ENCODE measurements around the gene EXD3.
"Not testable (repeated sequence)": the region's sequence is repeated elsewhere in the genome, so short reads cannot be mapped to it uniquely, and the experiment has no call there.

Gene EXD3

DNA sequence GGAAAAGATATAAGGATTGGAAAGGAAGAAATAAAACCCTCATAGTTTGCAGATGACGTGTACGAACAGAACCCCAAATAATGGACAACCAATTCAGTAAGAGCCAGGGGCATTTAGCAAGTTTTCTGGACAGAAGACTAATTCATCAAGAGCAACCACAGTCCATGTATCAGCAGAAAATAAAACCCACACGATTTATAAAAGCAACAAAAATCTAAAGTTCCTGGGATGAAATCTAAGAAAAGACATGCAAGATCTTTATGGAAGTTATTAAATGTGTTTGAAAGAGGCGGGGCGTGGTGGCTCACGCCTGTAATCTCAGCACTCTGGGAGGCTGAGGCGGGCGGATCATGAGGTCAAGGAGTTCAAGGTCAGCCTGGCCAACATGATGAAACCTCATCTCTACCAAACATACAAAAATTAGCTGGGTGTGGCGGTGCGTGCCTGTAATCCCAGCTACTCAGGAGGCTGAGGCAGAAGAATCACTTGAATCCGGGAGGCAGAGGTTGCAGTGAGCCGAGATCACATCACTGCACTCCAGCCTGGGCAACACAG is 83.0 kb downstream of the EXD3 start:
- not testable (repeated sequence) for DNase-seq (ENCODE audit: low read depth, low spot score)

DNA sequence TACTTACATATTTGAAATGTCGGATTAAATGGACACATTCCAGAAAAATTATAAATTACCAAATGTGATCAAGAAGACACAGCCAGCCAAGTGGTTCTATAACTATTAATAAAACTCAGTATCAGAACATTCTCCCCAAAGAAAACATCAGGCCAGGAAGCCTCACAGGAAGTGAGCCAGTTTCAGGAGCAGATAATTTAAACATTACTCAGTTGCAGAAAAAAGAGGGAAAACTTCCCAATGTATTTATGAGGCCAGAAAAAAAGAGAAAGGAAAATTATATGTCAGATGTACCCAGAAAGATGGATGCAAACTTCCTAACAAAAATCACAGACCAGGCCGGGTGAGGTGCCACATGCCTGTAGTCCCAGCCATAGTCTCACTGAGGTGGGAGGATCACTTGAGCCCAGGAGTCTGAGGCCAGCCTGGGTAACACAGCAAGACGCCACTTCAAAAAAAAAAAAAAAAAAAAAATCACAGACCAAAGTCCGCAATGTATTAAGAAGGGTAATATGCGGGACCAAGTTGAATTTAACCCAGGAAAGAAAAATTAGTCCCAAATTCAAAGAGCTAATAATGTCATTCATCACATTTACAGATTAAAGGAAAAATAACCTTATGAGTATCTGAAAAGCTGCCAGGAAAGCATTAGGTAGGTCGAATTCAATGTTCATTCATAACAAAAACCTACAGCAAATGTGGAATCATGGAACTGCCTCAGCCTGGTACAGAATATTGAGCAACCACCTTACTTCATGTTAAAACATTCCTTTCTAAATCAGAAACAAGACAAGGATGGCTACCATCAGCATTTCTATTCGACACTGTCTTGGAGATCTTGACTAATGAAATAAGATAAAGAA is 83.7 kb downstream of the EXD3 start:
- DNase-seq (ENCODE audit: low read depth, low spot score): no peak

- DNase-seq (ENCODE audit: low read depth, low spot score): no peak
Measured at GRCh38 chr9:137336735-137337134, 86.2 kb downstream of the EXD3 start.

GRCh38 chr9:137333016-137333671 is 89.8 kb downstream of the EXD3 start:
- DNase-seq (ENCODE audit: low read depth, low spot score): no peak

DNA sequence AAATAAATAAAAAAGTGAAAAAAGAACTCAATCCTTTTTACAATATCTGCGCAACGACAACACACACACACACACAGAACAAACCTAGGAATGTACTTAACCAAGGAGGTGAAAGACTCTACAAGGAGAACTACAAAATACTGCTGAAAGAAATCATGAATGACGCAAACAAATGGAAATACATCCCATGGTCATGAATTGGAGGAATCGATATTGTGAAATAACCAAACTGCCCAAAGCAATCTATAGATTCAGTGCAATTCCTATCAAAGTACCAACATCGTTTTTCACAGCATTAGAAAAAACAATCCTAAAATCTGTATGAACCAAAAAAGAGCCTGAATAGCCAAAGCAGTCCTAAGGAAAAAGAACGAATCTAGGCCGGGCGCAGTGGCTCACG is 91.0 kb downstream of the EXD3 start:
- DNase-seq (ENCODE audit: low read depth, low spot score): no peak

DNA sequence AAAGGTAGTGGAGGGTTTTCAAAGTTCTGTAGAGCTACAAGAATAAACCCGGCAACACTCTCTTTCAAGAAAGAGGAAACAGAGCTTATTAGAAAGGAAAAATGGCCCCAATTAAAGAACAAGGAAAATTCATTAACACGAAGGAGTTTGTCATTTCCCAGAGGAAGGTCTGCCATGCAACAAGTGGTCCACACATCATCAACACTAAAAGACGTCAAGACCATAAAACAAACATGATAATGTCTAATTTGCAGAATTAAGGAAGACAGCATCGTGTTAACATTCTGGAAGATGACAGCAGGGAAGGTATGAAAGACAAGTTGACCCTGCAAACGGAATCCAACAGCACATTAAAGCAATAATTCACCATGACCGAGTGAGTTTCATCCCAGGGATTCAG is 92.3 kb downstream of the EXD3 start:
- no peak for DNase-seq (ENCODE audit: low read depth, low spot score)

DNA sequence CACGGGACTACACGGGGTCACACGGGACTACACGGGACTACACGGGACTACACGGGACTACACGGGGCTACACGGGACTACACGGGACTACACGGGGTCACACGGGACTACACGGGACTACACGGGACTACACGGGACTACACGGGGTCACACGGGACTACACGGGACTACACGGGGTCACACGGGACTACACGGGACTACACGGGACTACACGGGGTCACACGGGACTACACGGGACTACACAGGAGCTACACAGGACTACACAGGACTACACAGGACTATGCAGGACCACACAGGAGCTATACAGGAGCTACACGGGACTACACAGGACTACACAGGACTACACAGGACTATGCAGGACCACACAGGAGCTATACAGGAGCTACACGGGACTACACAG is 93.4 kb downstream of the EXD3 start:
- not testable (repeated sequence) for DNase-seq (ENCODE audit: low read depth, low spot score)

DNA sequence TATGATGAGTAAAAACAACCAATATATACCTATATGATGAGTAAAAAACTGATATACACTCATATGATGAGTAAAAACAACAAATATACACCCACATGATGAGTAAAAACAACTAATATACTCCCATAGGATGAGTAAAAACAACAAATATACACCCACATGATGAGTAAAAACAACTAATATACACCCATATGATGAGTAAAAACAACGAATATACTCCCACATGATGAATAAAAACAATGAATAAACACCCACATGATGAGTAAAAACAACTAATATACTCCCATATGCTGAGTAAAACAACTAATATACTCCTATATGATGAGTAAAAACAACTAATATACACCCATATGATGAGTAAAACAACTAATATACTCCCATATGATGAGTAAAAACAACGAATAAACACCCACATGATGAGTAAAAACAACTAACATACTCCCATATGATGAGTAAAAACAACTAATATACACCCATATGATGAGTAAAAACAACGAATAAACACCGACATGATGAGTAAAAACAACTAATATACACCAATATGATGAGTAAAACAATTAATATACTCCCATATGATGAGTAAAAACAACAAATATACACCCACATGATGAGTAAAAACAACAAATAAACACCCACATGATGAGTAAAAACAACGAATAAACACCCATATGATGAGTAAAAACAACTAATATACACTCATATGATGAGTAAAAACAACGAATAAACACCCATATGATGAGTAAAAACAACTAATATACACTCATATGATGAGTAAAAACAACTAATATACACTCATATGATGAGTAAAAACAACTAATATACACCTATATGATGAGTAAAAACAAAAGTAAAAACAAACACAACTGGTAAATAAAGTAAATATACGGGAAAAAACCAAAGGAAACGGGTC is 95.1 kb downstream of the EXD3 start:
- not testable (repeated sequence) for DNase-seq (ENCODE audit: low read depth, low spot score)

GRCh38 chr9:137326445-137327065 is 96.4 kb downstream of the EXD3 start:
- no peak for DNase-seq (ENCODE audit: low read depth, low spot score)

DNA sequence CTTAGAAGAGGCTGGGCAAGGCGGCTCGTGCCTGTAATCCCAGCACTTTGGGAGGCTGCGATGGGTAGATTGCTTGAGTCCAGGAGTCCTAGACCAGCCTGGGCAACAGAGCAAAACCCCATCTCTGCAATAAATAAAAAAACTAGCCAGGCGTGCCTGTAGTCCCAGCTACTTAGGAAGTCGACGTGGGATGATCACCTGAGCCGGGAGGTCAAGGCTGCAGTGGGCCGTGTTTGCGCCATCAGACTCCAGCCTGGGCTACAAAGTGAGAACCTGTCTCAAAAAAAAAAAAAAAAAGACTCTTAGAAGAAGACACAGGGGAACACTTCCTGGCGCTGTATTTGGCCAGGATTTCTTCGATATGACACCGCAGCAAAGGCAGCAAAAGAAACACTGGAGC is 97.2 kb downstream of the EXD3 start:
- no peak for DNase-seq (ENCODE audit: low read depth, low spot score)

DNA sequence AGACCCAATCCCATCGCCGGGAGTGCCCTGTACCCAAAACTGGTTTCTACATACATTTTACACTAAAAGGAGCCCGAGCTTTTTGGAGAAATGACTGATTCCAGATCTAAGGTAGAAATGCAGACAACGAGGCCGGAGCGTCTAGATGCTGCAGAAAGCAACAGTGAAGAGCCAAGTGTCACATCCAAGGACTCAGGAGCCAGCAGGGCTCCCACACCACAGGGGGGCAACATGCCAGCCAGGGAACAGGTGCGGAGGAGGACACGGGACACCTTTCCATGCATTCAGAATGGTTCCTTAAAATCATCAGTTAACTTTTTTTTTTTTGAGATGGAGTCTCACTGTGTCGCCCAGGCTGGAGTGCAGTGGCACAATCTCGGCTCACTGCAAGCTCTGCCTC is 97.8 kb downstream of the EXD3 start:
- no peak for DNase-seq (ENCODE audit: low read depth, low spot score)

- DNase-seq (ENCODE audit: low read depth, low spot score): no peak
Measured at GRCh38 chr9:137323531-137324331, 99.2 kb downstream of the EXD3 start.

DNA sequence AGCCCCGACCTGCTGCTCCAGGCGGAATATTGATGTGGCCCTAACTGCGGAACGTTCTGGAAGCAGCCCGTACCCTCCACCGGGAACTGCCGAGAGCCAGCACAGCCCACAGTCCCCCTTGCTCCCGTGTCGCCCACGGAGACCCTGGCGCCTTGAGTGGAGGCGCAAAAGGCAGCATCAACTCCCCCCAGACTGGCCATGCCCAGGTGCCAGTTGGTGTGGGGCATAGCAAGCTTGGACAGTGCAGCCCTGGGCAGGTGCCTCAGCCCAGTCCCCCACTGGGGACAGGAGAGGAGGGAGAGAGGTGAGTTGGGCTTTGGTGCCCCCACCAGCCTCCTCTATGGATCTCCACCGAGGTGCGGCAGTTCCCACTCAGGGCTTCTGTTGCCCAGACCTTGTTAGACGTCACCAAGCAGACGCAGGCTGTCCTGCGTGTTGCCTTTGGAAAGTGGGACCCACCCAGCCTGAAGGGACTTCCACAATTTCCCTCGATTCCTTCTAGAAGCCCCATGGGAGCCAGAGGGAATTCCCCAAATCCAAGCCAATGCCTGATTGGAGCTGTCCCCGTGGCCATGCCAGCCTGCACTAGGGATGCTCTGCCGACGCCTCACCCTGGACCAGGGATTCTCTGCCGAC is 101.1 kb downstream of the EXD3 start:
- no peak for DNase-seq (ENCODE audit: low read depth, low spot score)

GRCh38 chr9:137320555-137321384 is 102.2 kb downstream of the EXD3 start:
- no peak for DNase-seq (ENCODE audit: low read depth, low spot score)

GRCh38 chr9:137319739-137320551 is 103.0 kb downstream of the EXD3 start:
- DNase-seq (ENCODE audit: low read depth, low spot score): no peak

DNA sequence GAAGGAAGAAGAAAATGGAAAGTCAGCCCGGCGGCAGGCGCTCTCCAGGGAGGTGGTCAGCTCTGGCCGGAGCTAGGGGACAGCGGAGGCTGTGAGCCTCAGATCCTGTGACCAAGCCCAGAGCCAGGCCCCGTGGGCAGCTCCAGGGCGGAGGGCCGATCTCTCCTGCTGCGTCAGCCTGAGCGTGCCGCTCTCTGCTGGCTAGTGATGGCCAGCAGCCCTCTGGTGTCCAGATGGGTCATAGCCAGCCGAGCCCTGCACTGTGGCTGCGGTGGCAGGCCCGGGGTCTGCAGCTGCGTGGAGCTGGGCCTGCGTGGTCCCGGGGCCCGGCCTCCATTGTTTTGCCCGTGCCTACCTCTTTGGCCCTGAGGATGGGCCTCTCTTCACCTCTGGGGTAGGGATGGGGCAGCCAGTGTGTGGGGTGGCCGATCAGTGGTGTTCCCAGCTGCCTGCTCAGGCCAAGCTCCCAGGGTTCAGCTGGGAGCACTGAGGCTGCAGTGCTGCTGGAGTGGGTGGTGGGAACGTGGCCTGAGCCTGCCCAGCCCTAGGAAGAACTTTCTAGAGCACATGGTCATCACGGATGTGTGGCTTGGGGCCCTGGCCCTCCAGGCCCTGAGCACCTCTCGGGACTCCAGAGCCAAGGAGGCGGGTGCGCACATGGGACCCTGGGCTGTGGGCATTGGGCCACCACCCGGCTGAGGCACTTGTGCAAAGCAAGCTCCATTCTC is 103.8 kb downstream of the EXD3 start:
- no peak for DNase-seq (ENCODE audit: low read depth, low spot score)

GRCh38 chr9:137318602-137319001 is 104.4 kb downstream of the EXD3 start:
- no peak for DNase-seq (ENCODE audit: low read depth, low spot score)

Measured in activated CD4-positive, CD25-positive, alpha-beta regulatory T cell treated with anti-CD3 and anti-CD28 coated beads, Interleukin-2, amount 50 U/mL, for 16 hours (primary cell).